H1 (cell line): ENCODE results near the gene CABLES2. TPM values are rescaled to one million over a fixed set of nuclear protein-coding genes. Genes with fewer than 3 reads are reported as not detected.

Source experiments
- CTCF ChIA-PET: fragments of 300-600 bp; sonication (Branson Sonifier 250); formaldehyde crosslinking; loops from one replicate; lab custom pipeline; 2021; ENCODE audit not compliant: partially characterized antibody; lab: Charles Lee
- POLR2A ChIA-PET: fragments of 300-600 bp; sonication (Branson Sonifier 250); formaldehyde crosslinking; loops from one replicate; lab custom pipeline; 2021; ENCODE audit warnings: inconsistent platforms; ENCODE audit not compliant: partially characterized antibody; lab: Charles Lee
- DNase-seq, 2 experiments: peaks; one replicate each; pipeline versions ENCODE4 v3.0.0 to v3.0.0-alpha.2; 2010 to 2022; ENCODE audit warnings: low spot score in 2 of 2, low read depth in 1 of 2, mixed read lengths in 1 of 2
- FAIRE-seq: peaks from 2 replicates; lab custom pipeline; 2011; peaks lifted over from hg19 to GRCh38; lab: Jason Lieb, UNC
- H2AFZ ChIP-seq: 2 replicates; pipeline ENCODE4 v1.8.1; 2012; ENCODE audit warnings: low read length, inconsistent platforms
- H2AK5ac ChIP-seq: 2 replicates; pipeline ENCODE4 v1.6.1; 2013; ENCODE audit warnings: low read depth, low read length
- H2BK120ac ChIP-seq: replicated peaks from 2 replicates; pipeline ENCODE3; 2013; ENCODE audit warnings: low read depth, low read length, inconsistent platforms
- H2BK12ac ChIP-seq: 2 replicates; pipeline ENCODE4 v1.6.1; 2013; ENCODE audit warnings: low read depth, low read length
- H2BK15ac ChIP-seq: 2 replicates; pipeline ENCODE4 v1.6.1; 2013; ENCODE audit warnings: low read length
- H2BK20ac ChIP-seq: 2 replicates; pipeline ENCODE4 v1.6.1; 2013; ENCODE audit warnings: low read length
- H2BK5ac ChIP-seq: 2 replicates; pipeline ENCODE4 v1.6.1; 2013; ENCODE audit warnings: low read depth, low read length
- H3K14ac ChIP-seq: 2 replicates; pipeline ENCODE4 v1.6.1; 2013; ENCODE audit warnings: inconsistent platforms; ENCODE audit not compliant: insufficient read length
- H3K18ac ChIP-seq: 2 replicates; pipeline ENCODE4 v1.6.1; 2013; ENCODE audit warnings: low read length; ENCODE audit errors: extremely low read depth
- H3K23ac ChIP-seq: 2 replicates; pipeline ENCODE4 v1.6.1; 2013; ENCODE audit warnings: inconsistent platforms; ENCODE audit not compliant: insufficient read length
- H3K23me2 ChIP-seq: 2 replicates; pipeline ENCODE4 v1.6.1; 2013; ENCODE audit warnings: low read depth, low read length
- H3K27ac ChIP-seq: 2 replicates; pipeline ENCODE4 v1.6.1; 2011; ENCODE audit warnings: low read depth, low read length, inconsistent platforms
- H3K27me3 ChIP-seq, 4 experiments: replicated peaks in 1 of 4; 1 replicate in 1 of 4; 2 replicates in 3 of 4; pipeline versions ENCODE4 v1.6.1 to v1.8.1; 2011 to 2013; ENCODE audit warnings: low read length in 3 of 4, mild to moderate bottlenecking in 3 of 4, inconsistent platforms in 2 of 4, mixed read lengths in 2 of 4, moderate library complexity in 1 of 4; ENCODE audit not compliant: control insufficient read depth in 3 of 4, insufficient read depth in 3 of 4; ENCODE audit errors: extremely low read depth in 1 of 4
- H3K36me3 ChIP-seq, 4 experiments: 2 replicates each; pipeline versions ENCODE4 v1.6.1 to v1.8.1; 2011 to 2013; ENCODE audit warnings: mild to moderate bottlenecking in 4 of 4, low read length in 3 of 4, moderate library complexity in 2 of 4, control low read depth in 1 of 4, inconsistent platforms in 1 of 4; ENCODE audit not compliant: insufficient read depth in 4 of 4, control insufficient read depth in 2 of 4
- H3K4ac ChIP-seq: replicated peaks from 2 replicates; pipeline ENCODE3; 2013; ENCODE audit warnings: low read length, low read depth, mixed read lengths, inconsistent platforms; ENCODE audit not compliant: insufficient read length
- H3K4me1 ChIP-seq, 4 experiments: replicated peaks in 1 of 4; 1 replicate in 1 of 4; 2 replicates in 3 of 4; pipeline versions ENCODE4 v1.6.1 to v1.8.1; 2011 to 2013; ENCODE audit warnings: low read length in 3 of 4, inconsistent platforms in 2 of 4, mixed read lengths in 1 of 4; ENCODE audit not compliant: insufficient read depth in 4 of 4, control insufficient read depth in 3 of 4
- H3K4me2 ChIP-seq, 2 experiments: 2 replicates each; pipeline versions ENCODE4 v1.6.1 to v1.8.1; 2011 to 2013; ENCODE audit warnings: low read depth in 2 of 2, low read length in 2 of 2, control low read depth in 1 of 2, inconsistent platforms in 1 of 2, mild to moderate bottlenecking in 1 of 2; ENCODE audit not compliant: insufficient read depth in 1 of 2
- H3K4me3 ChIP-seq, 4 experiments: fragments of 200-600, 300-600 bp in 1 of 4; sonication (generic), shearing (Covaris generic), sonication (Bioruptor Twin) in 1 of 4; 2 replicates each; pipeline versions ENCODE4 v1.5.1 to v1.8.1; 2011 to 2016; ENCODE audit warnings: low read length in 4 of 4, low read depth in 3 of 4, control low read depth in 2 of 4, inconsistent platforms in 2 of 4, mild to moderate bottlenecking in 2 of 4, mixed read lengths in 1 of 4, moderate library complexity in 1 of 4; ENCODE audit not compliant: insufficient read depth in 2 of 4; ENCODE audit errors: extremely low read depth in 1 of 4
- H3K56ac ChIP-seq: replicated peaks from 2 replicates; pipeline ENCODE3; 2013; ENCODE audit warnings: low read depth, mild to moderate bottlenecking, mixed read lengths, low read length, inconsistent platforms; ENCODE audit not compliant: insufficient read length
- H3K79me1 ChIP-seq: 2 replicates; pipeline ENCODE4 v1.6.1; 2013; ENCODE audit warnings: low read depth, low read length, control low read depth
- H3K79me2 ChIP-seq, 2 experiments: 2 replicates each; pipeline versions ENCODE4 v1.6.1 to v1.8.1; 2012 to 2013; ENCODE audit warnings: low read length in 2 of 2, mild to moderate bottlenecking in 2 of 2, inconsistent platforms in 1 of 2; ENCODE audit not compliant: insufficient read depth in 2 of 2, control insufficient read depth in 1 of 2
- H3K9ac ChIP-seq, 4 experiments: replicated peaks in 1 of 4; 1 replicate in 1 of 4; 2 replicates in 3 of 4; pipeline versions ENCODE4 v1.6.1 to v1.8.1; 2011 to 2013; ENCODE audit warnings: low read depth in 3 of 4, low read length in 3 of 4, control low read depth in 2 of 4, mild to moderate bottlenecking in 2 of 4, moderate library complexity in 2 of 4, inconsistent platforms in 1 of 4; ENCODE audit errors: extremely low read depth in 1 of 4
- H3K9me3 ChIP-seq, 2 experiments: 2 replicates each; pipeline versions ENCODE4 v1.6.1 to v1.8.1; 2012 to 2013; ENCODE audit warnings: mild to moderate bottlenecking in 2 of 2, moderate library complexity in 2 of 2, control low read depth in 1 of 2, inconsistent platforms in 1 of 2, low read depth in 1 of 2, low read length in 1 of 2, mixed read lengths in 1 of 2; ENCODE audit not compliant: insufficient read depth in 2 of 2
- H4K20me1 ChIP-seq, 2 experiments: replicated peaks in 1 of 2; 2 replicates each; pipeline versions ENCODE3 to v1.8.1; 2011 to 2013; ENCODE audit warnings: inconsistent platforms in 2 of 2, low read length in 2 of 2, mild to moderate bottlenecking in 1 of 2; ENCODE audit not compliant: insufficient read depth in 2 of 2, control insufficient read depth in 1 of 2
- H4K5ac ChIP-seq: 2 replicates; pipeline ENCODE4 v1.6.1; 2013; ENCODE audit warnings: low read length, low read depth, mixed read lengths, inconsistent platforms; ENCODE audit not compliant: insufficient read length
- H4K8ac ChIP-seq: 2 replicates; pipeline ENCODE4 v1.8.0; 2013; ENCODE audit warnings: mild to moderate bottlenecking, moderate library complexity, low read length, inconsistent platforms; ENCODE audit not compliant: insufficient read depth; ENCODE audit errors: extremely low read depth
- H4K91ac ChIP-seq: replicated peaks from 2 replicates; pipeline ENCODE3; 2013; ENCODE audit warnings: low read length, mixed read lengths, inconsistent platforms; ENCODE audit not compliant: insufficient read length
- ASH2L ChIP-seq: fragments of 200-600, 300-600 bp; sonication (generic); IDR thresholded peaks from one replicate; pipeline ENCODE4 v1.7.1; 2017; ENCODE audit warnings: low read length
- CBX8 ChIP-seq: fragments of 300-800, 300-1000 bp; sonication (generic); IDR thresholded peaks from 2 replicates; pipeline ENCODE4 v1.7.1; 2016; ENCODE audit warnings: low read depth, low read length, borderline replicate concordance
- CHD1 ChIP-seq: IDR thresholded peaks from 2 replicates; pipeline ENCODE4 v1.6.1; 2012; ENCODE audit warnings: low read depth, low read length, improper control_type of control experiment
- CTBP2 ChIP-seq: IDR thresholded peaks from 2 replicates; pipeline ENCODE4 v1.7.0; 2011; ENCODE audit warnings: borderline replicate concordance, mild to moderate bottlenecking, moderate library complexity, mixed read lengths, low read length; ENCODE audit not compliant: insufficient read depth, insufficient read length
- EP300 ChIP-seq, 2 experiments: IDR thresholded peaks; 1 replicate in 1 of 2; 2 replicates in 1 of 2; pipeline ENCODE4 v1.6.1; 2011 to 2012; ENCODE audit warnings: low read depth in 2 of 2, low read length in 2 of 2, mild to moderate bottlenecking in 2 of 2, borderline replicate concordance in 1 of 2, inconsistent platforms in 1 of 2, moderate library complexity in 1 of 2
- EZH2 ChIP-seq: fragments of 200-600 bp; sonication (generic); IDR thresholded peaks from 2 replicates; pipeline ENCODE4 v1.7.1; 2012; ENCODE audit warnings: low read depth, mild to moderate bottlenecking, moderate library complexity, low read length, inconsistent platforms; ENCODE audit not compliant: severe bottlenecking
- KDM1A ChIP-seq: fragments of 200-600, 300-600 bp; sonication (generic); IDR thresholded peaks from 2 replicates; pipeline ENCODE4 v1.7.1; 2016; ENCODE audit warnings: mild to moderate bottlenecking, low read length, borderline replicate concordance
- MAX ChIP-seq: IDR thresholded peaks from 2 replicates; pipeline ENCODE4 v1.6.1; 2012; ENCODE audit warnings: inconsistent platforms
- RBBP5 ChIP-seq: IDR thresholded peaks from 2 replicates; pipeline ENCODE4 v1.7.1; 2012; ENCODE audit warnings: low read depth, mild to moderate bottlenecking, inconsistent platforms, low read length, moderate library complexity, borderline replicate concordance
- TAF1 ChIP-seq: IDR thresholded peaks from 2 replicates; pipeline ENCODE4 v1.6.1; 2011; ENCODE audit warnings: mild to moderate bottlenecking, low read depth, low read length
- YY1 ChIP-seq: IDR thresholded peaks from 2 replicates; pipeline ENCODE4 v1.6.1; 2011; ENCODE audit warnings: low read depth, mild to moderate bottlenecking, low read length
- WGBS, 2 experiments: shearing (Covaris generic) in 1 of 2; methylation state at CpG; one replicate each; pipeline versions ENCODE4 v1.1.6 to v1.1.7; 2013 to 2015; ENCODE audit warnings: low lambda C conversion rate in 2 of 2, mixed read lengths in 2 of 2, inconsistent platforms in 1 of 2, low coverage in 1 of 2, missing lambda C conversion rate in 1 of 2; ENCODE audit not compliant: insufficient replicate concordance in 2 of 2, insufficient coverage in 1 of 2, insufficient read length in 1 of 2; ENCODE audit errors: extremely low coverage in 1 of 2, missing lambda C conversion rate in 1 of 2; 5-methylcytosine and 5-hydroxymethylcytosine counted together
- polyA plus RNA-seq, 7 experiments: library from polyadenylated mRNA; depleted of rRNA in 3 of 7; stranded (reverse) in 5 of 7; unstranded in 2 of 7; fragments of >200 nt in 5 of 7; fragments of 200-250 nt in 2 of 7; gene quantifications; 1 replicate in 5 of 7; 2 replicates in 1 of 7; 4 replicates in 1 of 7; pipeline versions ENCODE4 v1.2.1 to v1.2.3, GENCODE V29; 2011 to 2013; ENCODE audit warnings: missing spikeins in 2 of 7, mixed read lengths in 2 of 7
- total RNA-seq: library from RNA; stranded (reverse); fragmentation: NEBNext Ultra II Directional; extraction: Animal tissue kit (Norgen Biotek cat#: 25700); gene quantifications from 2 replicates; pipeline ENCODE4 v1.2.1, GENCODE V29; 2021

CABLES2 gene
- total and polyA plus RNA-seq, 2 of the 8 experiments (the other 6 are each of a cell fraction or from before 2014, with no cell fraction given), result 8.0 to 8.8 TPM

GRCh38 chr20:62367136-62367632 lies 39.9 kb downstream of the CABLES2 start, which contains the start of gene LAMA5:
LAMA5 (minus strand) TSS chr20:62367312; CDS start chr20:62367245, 67 bp downstream.
- Histone ChIP-seq H3K18ac (peak within 1 kb of the TSS; percentile 95), H3K56ac (peak within 1 kb of the TSS; percentile 87), H2BK12ac (peak within 1 kb of the TSS; percentile 90; the same call in 1 of the 2 replicates), H2BK120ac (peak within 1 kb of the TSS; percentile 90), H2BK20ac (peak within 1 kb of the TSS; percentile 86; the same call in 1 of the 2 replicates), H3K27ac (peak within 1 kb of the TSS; percentile 50; the same call in 1 of the 2 replicates), H3K4me3 (peak within 1 kb of the TSS; percentile 76 to 94 (median 77)), H4K8ac (peak within 1 kb of the TSS; percentile 83), H3K36me3 (peaks cover 0 to 2% (median under 1%) of the 10 kb centered on the region in 4 experiments; a peak in 3 of 8 replicates), H4K91ac (peak within 1 kb of the TSS; percentile 98), H3K4ac (peak within 1 kb of the TSS; percentile 99), H4K20me1 (peaks cover 7 to 10% of the 10 kb centered on the region in 2 experiments), H3K27me3 (no peaks in the 10 kb centered on the region), H3K79me2 (peaks cover 11 to 40% of the 10 kb centered on the region in 2 experiments; a peak in 3 of 4 replicates), H2BK15ac (peak within 1 kb of the TSS; percentile 92; the same call in 1 of the 2 replicates), H3K14ac (no peak within 1 kb of the TSS), H4K5ac (peak within 1 kb of the TSS; percentile 96), H3K9ac (peak within 1 kb of the TSS; percentile 25 to 83 (median 64)), H2BK5ac (peak within 1 kb of the TSS; percentile 99), H3K23me2 (peaks cover 13% of the 10 kb centered on the region), H3K4me2 (peak within 1 kb of the TSS; percentile 85 to 86), H3K9me3 (no peaks in the 10 kb centered on the region), H2AFZ (no peak within 1 kb of the TSS), H3K23ac (no peak within 1 kb of the TSS), H2AK5ac (peak within 1 kb of the TSS; percentile 58; the same call in 1 of the 2 replicates), H3K79me1 (peaks cover 10% of the 10 kb centered on the region), H3K4me1 (peaks cover 15 to 71% (median 63%) of the 10 kb centered on the region in 4 experiments)
- 8% methylated on average over 7 of the region's 70 CpGs; no CpG with 5 or more reads in 1 of the 2 experiments for WGBS, 2 experiments
- no peak for FAIRE-seq
- CTCF ChIA-PET, result interaction anchor here (0.5 to 10.9 kb wide), 7 partner anchors 11 to 356 kb away, joined by 3 to 212 read pairs (median 4); partner anchors contain the start of gene RPS21
- POLR2A ChIA-PET, result interaction anchor here (0.8 to 12.6 kb wide), 9 partner anchors 11 to 148 kb away, joined by 3 to 213 read pairs (median 18); partner anchors contain the start of genes ADRM1 and RPS21
- no peak for DNase-seq
- TF ChIP-seq TAF1, result peak; percentile 63
- no peak for TF ChIP-seq EZH2
- no peak for TF ChIP-seq CHD1
- TF ChIP-seq EP300 (IDR thresholded peaks at IDR 0.05; ENCODE audit: borderline replicate concordance in 1 of 2, low read depth in 2 of 2, low read length in 2 of 2), result no peak
- TF ChIP-seq CBX8, result no peak
- TF ChIP-seq CTBP2, result no peak
- TF ChIP-seq RBBP5, result 0 out of 2 replicates have a peak, but pooled peaks have one; percentile 30
- 0 out of 2 replicates have a peak, but pooled peaks have one; percentile 19 for TF ChIP-seq YY1
- TF ChIP-seq ASH2L, result no peak
- no peak for TF ChIP-seq KDM1A
- TF ChIP-seq MAX, result no peak
